Right atrium auricular region (tissue), 2 donors: Measurements from ENCODE around the gene UBA5. TPM values are rescaled to one million over a fixed set of nuclear protein-coding genes. Genes with fewer than 3 reads are reported as not detected.
A peak's percentile ranks its signal among the peaks of the same experiment; 100 is the strongest.

Experiments
- DNase-seq: peaks from one replicate; pipeline ENCODE4 v3.0.0-alpha.2; 2019; ENCODE audit warnings: low spot score
- H3K27ac ChIP-seq, 2 donors: fragments of 200-600 bp; sonication (generic); 1 replicate in 1 of 2; 2 replicates in 1 of 2; pipeline ENCODE4 v1.5.1; 2016 to 2019
- H3K27me3 ChIP-seq, 2 donors: fragments of 200-600 bp; sonication (generic); one replicate each; pipeline versions ENCODE4 v1.5.1 to v1.6.0; 2017 to 2019
- H3K36me3 ChIP-seq: fragments of 200-600 bp; sonication (generic); one replicate; pipeline ENCODE4 v1.5.1; 2016
- H3K4me1 ChIP-seq, 2 donors: fragments of 200-600 bp; sonication (generic); one replicate each; pipeline versions ENCODE4 v1.5.1 to v1.6.0; 2017 to 2019
- H3K4me3 ChIP-seq, 2 donors: fragments of 200-600 bp; sonication (generic); 1 replicate in 1 of 2; 2 replicates in 1 of 2; pipeline ENCODE4 v1.5.1; 2017 to 2019; ENCODE audit warnings: mild to moderate bottlenecking in 1 of 2, moderate library complexity in 1 of 2
- H3K9me3 ChIP-seq, 2 donors: fragments of 200-600 bp; sonication (generic); one replicate each; pipeline ENCODE4 v1.5.1; 2019
- total RNA-seq, 2 donors: library from RNA; depleted of rRNA; stranded (reverse); fragments of >200 nt; gene quantifications; one replicate each; pipeline ENCODE4 v1.1.0, GENCODE V29; 2016
- TF ChIP-seq, protein P1 (sequence below), 2 donors: fragments of 200-600 bp; sonication (generic); IDR thresholded peaks; one replicate each; pipeline ENCODE4 v1.5.1; 2019; ENCODE audit warnings: antibody characterized with exemption in 2 of 2

UBA5 gene
- total RNA-seq, 2 donors from 2014 or later: 23.3 to 27.1 TPM

DNA sequence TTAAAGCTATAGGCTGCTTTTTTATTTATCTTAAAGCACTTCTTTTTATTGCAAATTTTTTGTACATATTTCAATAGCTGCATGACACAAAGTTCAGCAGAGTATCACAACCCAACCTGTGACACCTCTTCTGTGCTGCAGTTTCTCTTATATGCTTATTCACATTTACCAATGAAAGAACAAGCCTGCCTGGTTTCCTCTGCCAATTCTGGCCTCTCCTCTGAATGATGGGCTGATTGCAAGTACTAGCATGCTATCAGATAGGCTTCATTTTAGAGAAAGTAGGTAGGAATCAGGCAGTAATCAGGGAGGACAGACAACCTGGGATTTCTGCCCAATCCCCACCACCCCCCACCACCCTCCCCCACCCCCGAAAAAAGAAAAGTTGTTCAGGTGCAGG, 36.5 kb upstream of the UBA5 start:
- Histone ChIP-seq H3K4me3 (no peak overlapping the region), H3K9me3 (peaks cover 0 to 7% of the 10 kb centered on the region in 2 donors), H3K27me3 (no peaks in the 10 kb centered on the region), H3K27ac (no peak overlapping the region), H3K4me1 (no peaks in the 10 kb centered on the region), H3K36me3 (peaks cover 34% of the 10 kb centered on the region)
- TF ChIP-seq, protein P1, sequence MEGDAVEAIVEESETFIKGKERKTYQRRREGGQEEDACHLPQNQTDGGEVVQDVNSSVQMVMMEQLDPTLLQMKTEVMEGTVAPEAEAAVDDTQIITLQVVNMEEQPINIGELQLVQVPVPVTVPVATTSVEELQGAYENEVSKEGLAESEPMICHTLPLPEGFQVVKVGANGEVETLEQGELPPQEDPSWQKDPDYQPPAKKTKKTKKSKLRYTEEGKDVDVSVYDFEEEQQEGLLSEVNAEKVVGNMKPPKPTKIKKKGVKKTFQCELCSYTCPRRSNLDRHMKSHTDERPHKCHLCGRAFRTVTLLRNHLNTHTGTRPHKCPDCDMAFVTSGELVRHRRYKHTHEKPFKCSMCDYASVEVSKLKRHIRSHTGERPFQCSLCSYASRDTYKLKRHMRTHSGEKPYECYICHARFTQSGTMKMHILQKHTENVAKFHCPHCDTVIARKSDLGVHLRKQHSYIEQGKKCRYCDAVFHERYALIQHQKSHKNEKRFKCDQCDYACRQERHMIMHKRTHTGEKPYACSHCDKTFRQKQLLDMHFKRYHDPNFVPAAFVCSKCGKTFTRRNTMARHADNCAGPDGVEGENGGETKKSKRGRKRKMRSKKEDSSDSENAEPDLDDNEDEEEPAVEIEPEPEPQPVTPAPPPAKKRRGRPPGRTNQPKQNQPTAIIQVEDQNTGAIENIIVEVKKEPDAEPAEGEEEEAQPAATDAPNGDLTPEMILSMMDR (IDR thresholded peaks at IDR 0.05): no peak
- DNase-seq: no peak

DNA sequence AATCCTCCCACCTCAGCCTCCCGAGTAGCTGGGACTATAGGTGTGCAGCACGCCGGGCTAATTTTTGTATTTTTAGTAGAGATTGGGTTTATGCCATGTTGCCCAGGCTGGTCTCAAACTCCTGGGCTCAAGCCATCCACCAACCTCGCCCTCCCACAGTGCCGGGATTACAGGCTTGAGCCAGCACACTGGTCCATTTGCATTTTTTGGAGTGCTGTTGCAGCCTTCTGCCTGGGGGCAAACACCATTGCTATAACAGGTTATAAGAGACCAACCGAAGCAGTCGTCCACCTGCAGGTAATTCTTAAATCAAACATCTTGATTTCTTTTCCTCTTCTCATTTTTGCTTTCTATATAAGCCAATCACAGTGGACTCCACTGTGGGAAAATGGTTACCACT, 35.3 kb upstream of the UBA5 start:
- TF ChIP-seq, protein P1 (IDR thresholded peaks at IDR 0.05): no peak
- H3K36me3 ChIP-seq: peaks cover 34% of the 10 kb centered on the region
- no peak for DNase-seq
- no peak overlapping the region for H3K27ac ChIP-seq
- H3K27me3 ChIP-seq: no peaks in the 10 kb centered on the region
- no peak overlapping the region for H3K4me3 ChIP-seq
- no peaks in the 10 kb centered on the region for H3K4me1 ChIP-seq
- H3K9me3 ChIP-seq: peaks cover 0 to 7% of the 10 kb centered on the region in 2 donors

DNA sequence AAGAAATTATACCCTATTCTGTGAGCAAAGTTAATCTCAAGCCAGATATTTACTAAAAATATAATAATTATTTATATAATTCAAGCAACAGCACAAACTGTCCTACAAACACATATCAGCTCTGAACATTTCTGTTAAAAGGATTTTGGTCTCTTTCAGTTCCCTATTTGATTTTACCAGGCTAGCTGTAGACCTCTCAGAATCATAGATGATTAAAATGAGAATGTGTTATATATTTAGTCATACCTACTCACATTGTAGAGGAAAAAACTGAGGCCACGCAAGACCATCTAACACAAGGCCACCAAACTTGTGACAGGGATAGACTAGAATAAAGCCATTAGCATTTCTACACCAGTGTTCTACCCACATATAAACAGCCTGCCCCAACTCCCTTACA, 34.5 kb upstream of the UBA5 start:
- H3K4me3 ChIP-seq: no peak overlapping the region
- TF ChIP-seq, protein P1 (IDR thresholded peaks at IDR 0.05): no peak
- H3K27me3 ChIP-seq: no peaks in the 10 kb centered on the region
- peaks cover 34% of the 10 kb centered on the region for H3K36me3 ChIP-seq
- DNase-seq: no peak
- H3K27ac ChIP-seq: no peak overlapping the region
- H3K4me1 ChIP-seq: no peaks in the 10 kb centered on the region
- H3K9me3 ChIP-seq: peaks cover 0 to 7% of the 10 kb centered on the region in 2 donors

DNA sequence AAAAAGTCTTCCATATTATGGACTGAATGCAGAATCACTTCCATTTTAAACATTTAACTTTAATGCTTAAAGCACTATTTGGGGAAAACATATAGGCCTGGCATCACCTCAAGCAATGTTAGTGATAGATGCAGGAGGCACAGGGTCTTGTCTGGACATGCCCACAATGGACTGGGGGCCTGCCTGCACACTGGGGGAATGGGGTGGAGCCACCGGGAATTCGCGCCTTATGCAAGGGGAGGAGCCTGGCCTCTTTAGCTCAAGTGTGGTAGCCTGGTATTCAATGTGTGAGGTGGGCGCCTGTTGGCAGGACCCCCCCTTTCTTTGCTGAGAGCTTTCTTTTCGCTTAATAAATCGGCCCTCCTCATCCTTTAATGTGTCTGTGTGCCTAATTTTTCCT, 33.2 kb upstream of the UBA5 start:
- TF ChIP-seq, protein P1 (IDR thresholded peaks at IDR 0.05): no peak
- Histone ChIP-seq H3K36me3 (peaks cover 34% of the 10 kb centered on the region), H3K4me3 (no peak overlapping the region), H3K9me3 (no peaks in the 10 kb centered on the region), H3K4me1 (no peaks in the 10 kb centered on the region), H3K27me3 (no peaks in the 10 kb centered on the region), H3K27ac (no peak overlapping the region)
- no peak for DNase-seq

DNA sequence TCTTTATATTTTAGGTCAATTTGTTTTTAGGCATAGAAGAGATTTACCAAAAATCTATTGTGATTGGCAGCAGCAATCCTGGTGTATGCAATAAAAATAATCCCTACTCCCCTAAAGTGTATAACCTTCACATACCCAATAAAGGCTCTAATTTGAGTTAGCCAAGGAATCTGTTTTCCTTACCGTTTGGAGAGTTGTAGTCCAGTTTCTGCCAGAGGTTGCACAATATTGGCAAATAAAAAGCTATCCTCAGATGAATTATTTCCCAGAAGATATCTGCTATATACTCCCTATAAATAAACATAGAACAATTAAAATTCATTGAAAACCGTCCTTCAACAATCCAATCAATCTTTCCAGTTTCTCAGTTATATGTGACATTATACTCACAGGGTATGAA, 32.0 kb upstream of the UBA5 start:
- Histone ChIP-seq H3K4me3 (no peak overlapping the region), H3K36me3 (peaks cover 34% of the 10 kb centered on the region), H3K4me1 (no peaks in the 10 kb centered on the region)

DNA sequence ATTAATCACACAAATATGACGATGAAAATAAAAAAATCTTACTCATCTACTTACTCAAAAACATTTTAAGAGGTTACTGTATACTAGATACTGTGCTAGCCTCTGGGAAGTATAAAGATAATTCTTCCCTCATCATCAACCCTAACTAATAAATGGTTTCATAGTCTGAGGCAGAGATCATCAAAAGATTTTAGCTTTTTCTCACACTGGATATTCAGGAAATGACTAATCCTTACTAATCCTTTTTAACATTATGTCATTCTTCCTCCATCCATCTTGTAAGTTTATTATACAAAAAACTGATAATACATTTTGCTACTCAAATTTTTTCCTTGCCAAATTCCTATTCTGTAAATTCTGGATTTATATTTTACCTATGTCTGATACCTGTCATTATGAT, 30.2 kb upstream of the UBA5 start:
- DNase-seq: no peak
- no peaks in the 10 kb centered on the region for H3K4me1 ChIP-seq
- peaks cover 28% of the 10 kb centered on the region for H3K36me3 ChIP-seq
- TF ChIP-seq, protein P1 (IDR thresholded peaks at IDR 0.05): no peak
- peak overlapping the region in 1 of 2 donors; percentile 20 for H3K27ac ChIP-seq
- no peaks in the 10 kb centered on the region for H3K27me3 ChIP-seq
- H3K9me3 ChIP-seq: no peaks in the 10 kb centered on the region
- no peak overlapping the region for H3K4me3 ChIP-seq

More for the DNA sequence above, 32.0 kb upstream of the UBA5 start:
- no peak for DNase-seq
- no peaks in the 10 kb centered on the region for H3K9me3 ChIP-seq
- H3K27me3 ChIP-seq: no peaks in the 10 kb centered on the region
- no peak overlapping the region for H3K27ac ChIP-seq
- TF ChIP-seq, protein P1 (IDR thresholded peaks at IDR 0.05): no peak
